HEK293T (cell line): Measurements from ENCODE around the gene SEH1L.

Source experiments
- CTCF ChIA-PET: fragments of 350-600 bp; formaldehyde crosslinking; extraction: SDS; loops from one replicate; lab custom pipeline; 2021; ENCODE audit warnings: antibody characterized with exemption, inconsistent platforms; lab: Yijun Ruan, JAX
- POLR2A ChIA-PET: fragments of 350-600 bp; formaldehyde crosslinking; extraction: SDS; loops from one replicate; lab custom pipeline; 2020; ENCODE audit warnings: antibody characterized with exemption, inconsistent platforms; lab: Yijun Ruan, JAX
- DNase-seq: peaks from one replicate; pipeline ENCODE4 v3.0.0; 2012; ENCODE audit warnings: mixed read lengths; ENCODE audit errors: extremely low spot score
- ARNT ChIP-seq: fragments of 450-650 bp; IDR thresholded peaks from 2 replicates; pipeline ENCODE4 v1.6.1; 2017; ENCODE audit warnings: mild to moderate bottlenecking
- BHLHE40 ChIP-seq: fragments of 450-650 bp; IDR thresholded peaks from 2 replicates; pipeline ENCODE4 v1.6.1; 2016; ENCODE audit warnings: mild to moderate bottlenecking, moderate library complexity, borderline replicate concordance
- CTBP1 ChIP-seq: fragments of 450-650 bp; IDR thresholded peaks from 2 replicates; pipeline ENCODE4 v1.6.1; 2016; ENCODE audit warnings: borderline replicate concordance
- ELF4 ChIP-seq: fragments of 450-650 bp; IDR thresholded peaks from 2 replicates; pipeline ENCODE4 v1.6.1; 2017; ENCODE audit warnings: antibody characterized with exemption
- FOXA1 ChIP-seq: fragments of 450-650 bp; IDR thresholded peaks from 2 replicates; pipeline ENCODE4 v1.6.1; 2016; ENCODE audit warnings: mild to moderate bottlenecking
- FOXK2 ChIP-seq: fragments of 450-650 bp; IDR thresholded peaks from 2 replicates; pipeline ENCODE4 v1.6.1; 2016; ENCODE audit warnings: mild to moderate bottlenecking
- FOXM1 ChIP-seq: fragments of 450-650 bp; IDR thresholded peaks from 2 replicates; pipeline ENCODE4 v1.6.1; 2017; ENCODE audit warnings: mild to moderate bottlenecking, borderline replicate concordance
- HDGF ChIP-seq: fragments of 450-650 bp; IDR thresholded peaks from 2 replicates; pipeline ENCODE4 v1.6.1; 2017; ENCODE audit warnings: antibody characterized with exemption, borderline replicate concordance
- L3MBTL2 ChIP-seq: fragments of 450-650 bp; conservative IDR thresholded peaks from 2 replicates; pipeline ENCODE4 v1.6.1; 2016; ENCODE audit warnings: mild to moderate bottlenecking
- LEF1 ChIP-seq: fragments of 450-650 bp; IDR thresholded peaks from 2 replicates; pipeline ENCODE4 v1.6.1; 2017; ENCODE audit warnings: mild to moderate bottlenecking, borderline replicate concordance
- NFRKB ChIP-seq: fragments of 450-650 bp; IDR thresholded peaks from 2 replicates; pipeline ENCODE4 v1.6.1; 2016; ENCODE audit warnings: mild to moderate bottlenecking, moderate library complexity
- PKNOX1 ChIP-seq: fragments of 450-650 bp; IDR thresholded peaks from 2 replicates; pipeline ENCODE4 v1.6.1; 2016
- SP1 ChIP-seq: fragments of 450-650 bp; IDR thresholded peaks from 2 replicates; pipeline ENCODE4 v1.6.1; 2017
- SUZ12 ChIP-seq: fragments of 450-650 bp; IDR thresholded peaks from 2 replicates; pipeline ENCODE4 v1.6.1; 2016; ENCODE audit warnings: mild to moderate bottlenecking
- TARDBP ChIP-seq: fragments of 450-650 bp; IDR thresholded peaks from 2 replicates; pipeline ENCODE4 v1.6.1; 2016
- ZNF384 ChIP-seq: fragments of 450-650 bp; IDR thresholded peaks from 2 replicates; pipeline ENCODE4 v1.6.1; 2016

The SEH1L gene

GRCh38 chr18:12928206-12928605 is 19.6 kb upstream of the SEH1L start:
- POLR2A ChIA-PET: no interaction called here

GRCh38 chr18:12928641-12929040 is 19.2 kb upstream of the SEH1L start:
- ChIA-PET POLR2A (no interaction called here), CTCF (no interaction called here)
- TF ChIP-seq ELF4: no peak
- no peak for TF ChIP-seq TARDBP
- TF ChIP-seq FOXA1: no peak
- TF ChIP-seq FOXK2: no peak
- no peak for TF ChIP-seq SP1
- no peak for TF ChIP-seq FOXM1
- no peak for TF ChIP-seq SUZ12
- no peak for TF ChIP-seq PKNOX1
- no peak for TF ChIP-seq BHLHE40
- TF ChIP-seq ZNF384: no peak
- TF ChIP-seq L3MBTL2: no peak
- no peak for TF ChIP-seq LEF1
- TF ChIP-seq CTBP1: no peak

More at GRCh38 chr18:12928206-12928605, 19.6 kb upstream of the SEH1L start:
- no peak for DNase-seq
- no peak for TF ChIP-seq HDGF
- no peak for TF ChIP-seq L3MBTL2
- TF ChIP-seq NFRKB: no peak
- no peak for TF ChIP-seq SP1
- TF ChIP-seq FOXK2: no peak
- TF ChIP-seq SUZ12: no peak
- no peak for TF ChIP-seq ELF4
- no peak for TF ChIP-seq PKNOX1
- no peak for TF ChIP-seq CTBP1
- TF ChIP-seq LEF1: no peak
- CTCF ChIA-PET: no interaction called here

GRCh38 chr18:12929477-12930083 is 18.2 kb upstream of the SEH1L start:
- no peak for DNase-seq
- ChIA-PET POLR2A (no interaction called here), CTCF (no interaction called here)
- no peak for TF ChIP-seq NFRKB
- no peak for TF ChIP-seq ELF4
- no peak for TF ChIP-seq TARDBP
- TF ChIP-seq FOXA1: no peak
- TF ChIP-seq BHLHE40: no peak
- TF ChIP-seq ARNT: no peak
- TF ChIP-seq LEF1: no peak
- TF ChIP-seq SUZ12: no peak

More at GRCh38 chr18:12928641-12929040, 19.2 kb upstream of the SEH1L start:
- DNase-seq: no peak

GRCh38 chr18:12930376-12930775 is 17.4 kb upstream of the SEH1L start:
- TF ChIP-seq TARDBP (no peak), LEF1 (no peak), SUZ12 (no peak), FOXM1 (no peak), NFRKB (no peak), CTBP1 (no peak), PKNOX1 (no peak), BHLHE40 (no peak), L3MBTL2 (no peak), SP1 (no peak), HDGF (no peak), ZNF384 (no peak), FOXK2 (no peak), ELF4 (no peak), ARNT (no peak), FOXA1 (no peak)

GRCh38 chr18:12930908-12931307 is 16.9 kb upstream of the SEH1L start:
- no peak for TF ChIP-seq SP1
- no peak for TF ChIP-seq ELF4
- no peak for TF ChIP-seq NFRKB
- no peak for TF ChIP-seq BHLHE40
- no peak for TF ChIP-seq SUZ12
- no peak for TF ChIP-seq ARNT
- no peak for TF ChIP-seq PKNOX1
- no peak for TF ChIP-seq CTBP1
- no peak for TF ChIP-seq FOXK2
- no peak for TF ChIP-seq FOXM1
- no peak for TF ChIP-seq LEF1
- no peak for TF ChIP-seq L3MBTL2
- no peak for TF ChIP-seq TARDBP
- no peak for TF ChIP-seq HDGF
- no peak for TF ChIP-seq ZNF384
- TF ChIP-seq FOXA1: no peak
- ChIA-PET CTCF (no interaction called here), POLR2A (no interaction called here)
- DNase-seq: no peak

More at GRCh38 chr18:12930376-12930775, 17.4 kb upstream of the SEH1L start:
- CTCF ChIA-PET: no interaction called here
- POLR2A ChIA-PET: no interaction called here
- DNase-seq: no peak

- ChIA-PET POLR2A (no interaction called here), CTCF (interaction anchor here (1.2 to 2.6 kb wide), 3 partner anchors 11 to 206 kb away, joined by 3 to 14 read pairs (median 7); no protein-coding TSS in a partner anchor)
- TF ChIP-seq TARDBP (no peak), PKNOX1 (no peak), NFRKB (no peak), FOXA1 (no peak)
- no peak for DNase-seq
These were observed 14.5 kb upstream of the SEH1L start for GRCh38 chr18:12933327-12933726.
